Activated CD8-positive, alpha-beta memory T cell treated with anti-CD3 and anti-CD28 coated beads, Interleukin-2, amount 50 U/mL, for 1 hour (primary cell): ENCODE measurements around the gene CCDC183.
"Not testable (repeated sequence)": the region's sequence is repeated elsewhere in the genome, so short reads cannot be mapped to it uniquely, and the experiment has no call there.

ENCODE experiments used
- DNase-seq: peaks from one replicate; pipeline ENCODE4 v3.0.0-alpha.2; 2020; ENCODE audit errors: extremely low read depth

Gene CCDC183

DNA sequence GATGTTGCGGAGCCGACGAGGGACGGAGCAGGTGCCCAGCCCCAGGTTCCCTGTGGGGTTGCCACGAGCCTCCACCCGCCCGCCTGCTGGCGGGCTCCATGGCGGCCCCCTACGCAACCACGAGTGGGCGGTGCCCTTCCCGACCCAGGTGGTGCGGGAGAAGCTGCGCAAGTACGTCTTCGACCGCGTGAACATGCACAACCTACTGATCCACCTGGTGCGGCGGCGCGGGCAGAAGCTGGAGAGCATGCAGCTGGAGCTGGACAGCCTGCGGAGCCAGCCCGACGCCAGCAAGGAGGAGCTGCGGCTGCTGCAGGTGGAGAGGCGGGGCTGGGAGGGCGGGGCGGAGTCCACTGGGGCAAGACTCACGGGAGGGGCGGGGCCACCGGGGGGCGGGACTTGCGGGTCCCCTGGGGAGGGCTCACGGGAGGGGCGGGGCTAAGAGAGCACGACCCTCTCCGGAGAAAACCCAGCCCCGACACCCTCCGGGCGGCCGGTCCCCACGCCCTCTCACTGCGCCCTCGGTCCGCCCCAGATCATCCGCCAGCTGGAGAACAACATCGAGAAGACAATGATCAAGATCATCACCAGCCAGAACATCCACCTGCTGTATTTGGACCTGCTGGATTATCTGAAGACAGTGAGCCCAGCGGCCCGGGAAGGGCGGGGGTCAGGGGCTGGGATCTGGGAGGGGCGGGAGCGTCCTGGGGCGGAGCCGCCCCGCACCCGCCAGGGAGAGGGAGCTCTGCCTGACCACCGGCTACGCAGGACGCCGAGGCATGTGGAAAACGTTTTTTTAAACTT, 3.9 kb downstream of the CCDC183 start:
- DNase-seq = peak; percentile 82

- no peak for DNase-seq
These were observed 6.2 kb downstream of the CCDC183 start for GRCh38 chr9:136802321-136802720.

- DNase-seq = not testable (repeated sequence)
These were observed 6.9 kb downstream of the CCDC183 start for GRCh38 chr9:136803009-136803550.

- no peak for DNase-seq
These were observed 7.7 kb downstream of the CCDC183 start for GRCh38 chr9:136803551-136804508.

DNA sequence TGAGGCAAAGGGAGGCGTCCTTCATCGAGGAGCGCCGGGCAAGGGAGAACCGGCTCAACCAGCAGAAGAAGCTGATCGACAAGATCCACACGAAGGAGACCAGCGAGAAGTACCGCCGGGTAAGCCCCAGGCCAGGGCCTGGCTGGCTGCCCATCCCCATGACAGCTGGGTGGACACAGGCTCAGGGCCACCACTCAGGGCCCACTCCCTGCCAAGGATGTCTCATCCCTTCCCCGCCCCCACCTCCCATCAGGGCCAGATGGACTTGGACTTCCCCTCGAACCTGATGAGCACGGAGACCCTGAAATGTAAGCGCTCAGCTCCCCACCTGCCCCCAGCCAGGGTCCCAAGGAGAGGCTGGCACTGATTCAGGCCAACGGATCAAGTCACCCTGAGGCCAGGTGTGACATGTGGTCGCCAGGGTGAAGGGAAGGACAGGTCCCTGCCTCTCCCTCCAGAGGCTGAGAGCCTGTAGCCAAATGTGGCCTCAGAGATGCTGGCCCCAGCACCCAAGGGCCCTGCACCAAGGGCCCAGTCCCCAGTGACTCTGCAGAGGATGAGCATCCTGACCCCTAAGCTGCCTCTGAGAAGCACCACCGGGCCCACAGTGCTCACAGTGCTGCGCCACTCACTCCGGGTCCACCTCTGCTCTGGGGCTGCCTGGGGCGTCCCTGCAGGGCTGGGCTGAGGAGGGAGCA, 8.5 kb downstream of the CCDC183 start:
- DNase-seq = no peak

DNA sequence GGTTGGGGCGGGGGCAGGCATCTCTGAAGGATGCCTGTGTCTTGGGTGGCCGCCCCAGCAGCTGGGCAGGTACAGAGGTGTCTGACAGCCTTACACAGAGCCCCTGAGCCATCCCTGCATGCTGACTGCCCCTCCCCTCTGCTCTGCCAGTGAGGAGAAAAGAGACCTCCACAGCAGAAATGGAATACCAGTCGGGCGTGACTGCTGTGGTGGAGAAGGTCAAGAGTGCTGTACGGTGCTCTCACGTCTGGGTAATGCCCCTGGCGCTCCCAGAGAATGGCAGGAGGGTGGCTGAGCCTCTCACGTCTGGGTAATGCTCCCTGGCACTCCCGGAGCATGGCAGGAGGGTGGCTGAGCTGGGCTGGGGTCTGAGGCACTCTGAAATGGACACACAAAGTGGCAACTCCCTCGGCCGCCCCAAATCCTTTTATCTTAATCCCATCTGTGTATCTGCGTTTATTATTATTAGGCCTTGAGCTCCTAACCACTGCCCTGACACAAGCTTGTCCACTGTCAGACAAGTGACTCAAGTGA, 9.1 kb downstream of the CCDC183 start:
- no peak for DNase-seq

DNA sequence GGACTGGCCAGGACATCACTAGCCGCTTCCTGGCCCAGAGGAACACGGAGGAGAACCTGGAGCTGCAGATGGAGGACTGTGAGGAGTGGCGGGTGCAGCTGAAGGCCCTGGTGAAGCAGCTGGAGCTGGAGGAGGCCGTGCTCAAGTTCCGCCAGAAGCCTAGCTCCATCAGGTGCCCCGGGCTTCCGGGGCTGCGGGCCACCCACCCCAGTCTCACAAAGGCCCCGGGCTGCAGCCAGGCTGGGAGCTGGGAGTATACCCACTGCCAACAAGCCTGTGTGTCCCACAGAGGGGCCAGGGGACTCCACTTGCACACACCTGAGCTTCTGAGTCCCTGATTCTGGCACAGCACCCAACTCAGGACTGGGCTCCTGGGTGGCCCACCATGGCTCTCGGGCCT, 9.9 kb downstream of the CCDC183 start:
- DNase-seq = no peak

DNA sequence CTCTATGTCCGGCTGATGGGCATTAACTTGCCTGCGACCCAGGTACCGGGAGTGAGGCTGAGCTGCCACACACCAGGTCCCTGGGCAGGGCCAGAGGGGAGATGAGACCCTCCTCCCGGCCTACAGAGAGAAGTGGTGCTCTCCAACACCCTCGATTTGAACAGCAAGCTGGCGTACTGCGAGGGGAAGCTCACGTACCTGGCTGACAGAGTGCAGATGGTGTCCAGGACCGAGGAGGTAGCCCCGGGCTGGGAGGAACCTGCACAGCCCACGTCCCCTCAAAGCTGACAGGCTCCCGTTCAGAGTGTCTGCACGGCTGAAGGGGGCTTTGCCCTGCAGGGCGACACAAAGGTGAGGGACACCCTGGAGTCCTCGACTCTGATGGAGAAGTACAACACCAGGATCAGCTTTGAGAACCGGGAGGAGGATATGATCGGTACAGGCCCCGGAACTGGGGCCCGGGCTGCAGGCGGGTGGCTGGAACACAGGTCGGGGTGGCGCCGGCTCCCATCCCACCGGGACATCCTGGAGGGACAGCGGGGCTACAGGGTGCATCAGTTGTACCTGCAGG, 10.6 kb downstream of the CCDC183 start:
- no peak for DNase-seq

DNA sequence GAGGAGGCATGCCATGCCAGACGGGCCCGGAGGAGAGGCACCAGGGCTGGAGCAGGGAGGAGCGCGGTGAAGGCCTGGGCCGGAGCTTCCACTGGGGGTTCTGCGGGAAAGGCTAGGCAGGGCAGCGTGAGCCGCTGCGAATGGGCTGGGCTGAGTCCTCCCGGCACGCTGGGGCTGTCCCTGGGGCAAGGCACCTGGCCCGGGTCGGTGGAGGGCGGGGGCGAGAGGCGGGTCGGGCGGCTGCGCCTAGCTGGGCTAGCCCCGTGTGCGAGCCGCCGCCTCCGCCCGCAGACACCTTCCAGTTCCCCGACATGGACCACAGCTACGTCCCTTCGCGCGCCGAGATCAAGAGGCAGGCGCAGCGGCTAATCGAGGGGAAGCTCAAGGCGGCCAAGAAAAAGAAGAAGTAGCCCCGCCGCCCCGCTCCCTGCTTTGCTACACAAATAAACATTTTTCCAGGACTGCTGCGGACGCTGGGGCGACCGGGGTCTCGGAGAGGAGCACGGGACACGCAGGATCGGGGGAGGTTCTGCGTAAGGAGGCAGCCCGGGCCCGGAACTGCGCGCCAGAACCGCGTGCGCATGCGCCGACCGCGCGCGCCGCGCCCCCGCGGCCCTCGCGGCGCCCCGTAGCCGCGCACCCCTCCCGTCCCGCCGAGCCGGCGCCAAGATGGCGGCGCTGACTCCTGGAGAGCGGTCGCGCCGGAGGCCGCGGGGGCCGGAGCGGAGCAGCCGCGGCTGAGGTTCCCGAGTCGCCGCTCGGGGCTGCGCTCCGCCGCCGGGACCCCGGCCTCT, 11.3 kb downstream of the CCDC183 start, which contains the start of gene RABL6:
TSS of gene RABL6 (plus strand) at position 668 of the 794 bp plus-strand sequence. CDS start 249 bp downstream, outside the sequence.
- peak; percentile 30 for DNase-seq

GRCh38 chr9:136808075-136808805, 12.1 kb downstream of the CCDC183 start:
- DNase-seq = no peak

GRCh38 chr9:136808806-136809158, 12.6 kb downstream of the CCDC183 start:
- DNase-seq = no peak

GRCh38 chr9:136814725-136815421, 18.7 kb downstream of the CCDC183 start:
- DNase-seq = no peak

DNA sequence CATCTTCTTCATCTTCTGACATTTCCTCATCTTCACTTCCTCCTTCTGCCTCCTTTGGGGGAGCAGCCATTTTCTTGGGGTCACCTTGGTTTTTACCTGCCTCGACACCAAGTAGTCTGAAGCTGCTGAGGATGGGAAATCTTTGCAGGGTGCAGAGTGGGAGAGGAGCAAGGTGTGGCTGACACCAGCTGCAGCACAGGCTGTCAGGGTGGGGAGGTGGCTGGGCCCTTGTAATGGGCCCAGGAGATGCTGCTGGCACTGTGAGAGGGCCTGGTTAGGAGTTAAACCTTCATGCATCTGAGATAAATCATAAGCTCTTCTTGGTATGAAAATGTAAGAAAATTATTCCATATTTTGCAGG, 19.3 kb downstream of the CCDC183 start:
- no peak for DNase-seq

DNA sequence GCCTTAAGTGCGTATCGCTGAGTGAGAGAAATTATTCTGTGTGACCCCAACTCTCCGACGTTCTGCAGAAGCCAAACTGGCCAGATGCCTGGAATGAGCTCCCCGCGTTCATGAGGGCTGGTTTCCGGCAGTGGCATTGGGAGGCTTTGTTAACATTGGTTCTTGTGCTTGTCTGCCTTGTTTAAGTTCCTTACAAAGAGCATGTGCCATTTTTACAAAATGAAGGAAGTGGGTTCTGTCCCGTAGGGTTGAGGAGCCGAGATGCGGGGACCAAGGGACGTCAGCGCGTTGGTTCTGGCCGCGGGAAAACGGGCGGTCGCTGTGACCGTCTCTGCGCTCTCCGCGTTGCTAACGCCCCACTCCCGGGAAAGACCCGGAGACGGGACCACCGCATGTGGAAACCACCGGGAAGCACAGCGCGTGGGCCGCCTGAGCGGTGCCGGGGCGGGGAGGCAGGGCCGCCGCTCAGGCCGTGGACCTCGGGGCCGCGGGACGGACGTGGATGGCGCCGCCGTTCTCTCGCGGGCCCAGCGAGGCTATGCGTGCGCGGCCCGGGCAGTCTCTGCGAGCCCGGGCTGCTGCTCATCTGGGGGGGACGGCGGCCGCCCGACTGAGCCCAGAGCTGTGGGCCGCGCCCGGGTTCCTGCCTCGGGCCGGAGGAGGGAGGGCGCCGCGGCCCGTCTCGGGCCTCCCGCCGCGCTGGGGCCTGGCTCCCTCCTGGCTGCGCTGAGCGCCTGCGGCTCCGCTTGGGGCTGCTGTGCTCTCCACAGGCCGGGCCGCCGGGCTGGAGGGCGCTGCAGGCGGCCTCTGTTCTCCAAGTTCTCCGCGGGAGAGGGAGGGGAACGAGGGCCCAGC, 25.1 kb downstream of the CCDC183 start:
- no peak for DNase-seq

- no peak for DNase-seq
These were observed 25.8 kb downstream of the CCDC183 start for GRCh38 chr9:136821826-136822544.

DNA sequence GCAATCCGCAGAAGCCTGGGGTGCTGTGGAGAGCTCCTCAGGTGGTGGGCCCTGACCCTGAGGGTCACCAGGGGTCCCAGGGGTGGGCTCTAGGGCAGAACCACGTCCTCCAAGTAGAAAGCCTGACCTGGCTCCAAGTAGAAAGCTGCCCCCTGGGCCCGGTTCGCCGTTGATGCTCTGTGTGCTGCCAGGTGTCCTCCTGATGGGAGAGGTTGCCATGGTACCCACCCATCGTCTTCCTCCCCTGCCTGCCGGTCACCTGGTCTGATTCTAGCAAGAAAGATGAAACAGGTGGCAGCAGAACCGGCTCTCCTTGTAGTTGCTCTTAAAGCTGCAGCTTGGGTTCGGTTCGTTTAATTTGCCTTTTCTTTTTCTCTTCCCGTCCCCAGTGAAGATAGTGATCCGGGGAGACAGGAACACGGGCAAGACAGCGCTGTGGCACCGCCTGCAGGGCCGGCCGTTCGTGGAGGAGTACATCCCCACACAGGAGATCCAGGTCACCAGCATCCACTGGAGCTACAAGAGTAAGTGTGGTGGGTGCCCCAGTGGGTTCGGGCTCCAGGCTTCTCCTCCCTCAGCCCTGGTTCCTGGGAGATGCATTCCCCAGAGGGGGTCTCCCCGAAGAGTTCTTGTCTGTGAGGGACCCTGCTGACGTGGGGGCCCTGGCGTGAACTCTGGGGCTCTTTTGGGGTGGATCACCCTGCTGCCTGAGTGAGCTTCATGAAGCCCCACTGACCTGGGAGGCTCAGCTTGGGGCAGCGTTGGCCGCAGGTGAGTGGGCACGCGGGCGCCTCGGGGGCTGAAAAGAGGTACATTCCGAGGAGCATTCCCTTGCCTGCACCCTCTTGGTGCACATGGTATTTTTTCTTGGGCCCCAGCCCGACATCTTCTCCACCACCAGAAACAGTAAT, 27.3 kb downstream of the CCDC183 start:
- DNase-seq = no peak
